Transverse colon (tissue), 4 donors: ENCODE data around the gene PAPSS1.
"Not testable (repeated sequence)": the region's sequence is repeated elsewhere in the genome, so short reads cannot be mapped to it uniquely, and the experiment has no call there.

Source experiments
- CTCF ChIP-seq, 5 experiments: fragments of 200-600 bp in 3 of 5; fragments of 450-650 bp in 2 of 5; sonication (generic) in 3 of 5; IDR thresholded peaks; 1 replicate in 2 of 5; 2 replicates in 3 of 5; pipeline ENCODE4 v1.5.1; 2016 to 2017; ENCODE audit warnings: antibody characterized with exemption in 5 of 5, inconsistent platforms in 3 of 5, mild to moderate bottlenecking in 2 of 5, moderate library complexity in 1 of 5
- POLR2A ChIP-seq: fragments of 450-650 bp; IDR thresholded peaks from one replicate; pipeline ENCODE4 v1.6.1; 2016; ENCODE audit warnings: antibody characterized with exemption, mild to moderate bottlenecking, moderate library complexity
- POLR2AphosphoS5 ChIP-seq, 3 donors: sonication (generic); formaldehyde crosslinking; IDR thresholded peaks; one replicate each; pipeline ENCODE4 v1.6.1; 2016; ENCODE audit warnings: antibody characterized with exemption in 3 of 3

GRCh38 chr4:107729050-107729449, 9.0 kb upstream of the PAPSS1 start:
- TF ChIP-seq CTCF (IDR thresholded peaks at IDR 0.05); POLR2AphosphoS5 (IDR thresholded peaks at IDR 0.05); POLR2A: not testable (repeated sequence)
